Measurements from ENCODE around the gene PCSK5. TPM values are rescaled to one million over a fixed set of nuclear protein-coding genes. Genes with fewer than 3 reads are reported as not detected.

Gene PCSK5
- total RNA-seq, 4 donors from 2014 or later: 22.0 to 37.4 (median 27.8) TPM

GRCh38 chr9:76396597-76396996, 506.1 kb downstream of the PCSK5 start:
- no peak for DNase-seq (ENCODE audit: extremely low spot score)
- H3K36me3 ChIP-seq: no peaks in the 10 kb centered on the region
- TF ChIP-seq POLR2A (IDR thresholded peaks at IDR 0.05; ENCODE audit: low read depth) (no peak), POLR2AphosphoS5 (IDR thresholded peaks at IDR 0.05) (no peak), CTCF (IDR thresholded peaks at IDR 0.05) (no peak), EP300 (IDR thresholded peaks at IDR 0.05) (no peak)
- no peak overlapping the region for H3K27ac ChIP-seq (replicated peaks in 1 of 4)
- intact Hi-C loops (cut with DNase I): no loop called here
- H3K4me1 ChIP-seq: peaks cover 12 to 24% (median 19%) of the 10 kb centered on the region in 4 donors
- no peak overlapping the region for H3K4me3 ChIP-seq
- peaks cover 0 to 4% (median 0%) of the 10 kb centered on the region in 4 donors for H3K9me3 ChIP-seq
- WGBS: 93% methylated on average over 13 of the region's 13 CpGs
- no peaks in the 10 kb centered on the region for H3K27me3 ChIP-seq

GRCh38 chr9:76399856-76400255, 509.4 kb downstream of the PCSK5 start:
- Histone ChIP-seq H3K9me3 (no peaks in the 10 kb centered on the region), H3K27me3 (no peaks in the 10 kb centered on the region), H3K36me3 (no peaks in the 10 kb centered on the region), H3K4me1 (peaks cover 14 to 20% (median 16%) of the 10 kb centered on the region in 4 donors), H3K4me3 (no peak overlapping the region), H3K27ac (replicated peaks in 1 of 4) (no peak overlapping the region)
- WGBS: 45% methylated on average over 1 of the region's 1 CpG
- DNase-seq (ENCODE audit: extremely low spot score): no peak
- intact Hi-C loops (cut with DNase I): no loop called here
- TF ChIP-seq EP300 (IDR thresholded peaks at IDR 0.05): no peak
- TF ChIP-seq CTCF (IDR thresholded peaks at IDR 0.05): no peak
- TF ChIP-seq POLR2A (IDR thresholded peaks at IDR 0.05; ENCODE audit: low read depth): no peak
- no peak for TF ChIP-seq POLR2AphosphoS5 (IDR thresholded peaks at IDR 0.05)

GRCh38 chr9:76400534-76401096, 510.1 kb downstream of the PCSK5 start:
- no peak for TF ChIP-seq CTCF (IDR thresholded peaks at IDR 0.05)
- TF ChIP-seq POLR2AphosphoS5 (IDR thresholded peaks at IDR 0.05): no peak
- TF ChIP-seq POLR2A (IDR thresholded peaks at IDR 0.05; ENCODE audit: low read depth): no peak
- no peak for TF ChIP-seq EP300 (IDR thresholded peaks at IDR 0.05)
- H3K36me3 ChIP-seq: no peaks in the 10 kb centered on the region
- no peaks in the 10 kb centered on the region for H3K27me3 ChIP-seq
- intact Hi-C loops (cut with DNase I): no loop called here
- no peak overlapping the region for H3K27ac ChIP-seq (replicated peaks in 1 of 4)
- WGBS: 36% methylated on average over 1 of the region's 1 CpG
- H3K4me3 ChIP-seq: no peak overlapping the region
- peaks cover 7 to 12% (median 10%) of the 10 kb centered on the region in 4 donors for H3K4me1 ChIP-seq
- no peaks in the 10 kb centered on the region for H3K9me3 ChIP-seq
- no peak for DNase-seq (ENCODE audit: extremely low spot score)

- H3K27me3 ChIP-seq: no peaks in the 10 kb centered on the region
- WGBS: 86% methylated on average over 2 of the region's 2 CpGs
- no peaks in the 10 kb centered on the region for H3K9me3 ChIP-seq
- intact Hi-C loops (cut with DNase I): no loop called here
- TF ChIP-seq CTCF (IDR thresholded peaks at IDR 0.05) (no peak), POLR2AphosphoS5 (IDR thresholded peaks at IDR 0.05) (no peak)
- H3K27ac ChIP-seq (replicated peaks in 1 of 4): no peak overlapping the region
- H3K4me3 ChIP-seq: no peak overlapping the region
- peaks cover 5 to 10% (median 9%) of the 10 kb centered on the region in 4 donors for H3K4me1 ChIP-seq
- no peaks in the 10 kb centered on the region for H3K36me3 ChIP-seq
- no peak for DNase-seq (ENCODE audit: extremely low spot score)
Observed at GRCh38 chr9:76401176-76401575, 510.7 kb downstream of the PCSK5 start.
